Mesenchymal stem cell (in vitro differentiated cells and primary cell): ENCODE data around the gene LCN6.

ENCODE experiments used
- DNase-seq: peaks from one replicate; pipeline ENCODE4 v3.0.0-alpha.2; 2013
- H2AFZ ChIP-seq: one replicate; pipeline ENCODE4 v1.6.1; 2013; ENCODE audit warnings: low read depth, mild to moderate bottlenecking, control low read depth, inconsistent platforms, low read length, moderate library complexity
- H2AK5ac ChIP-seq: 2 replicates; pipeline ENCODE4 v1.6.1; 2013; ENCODE audit warnings: low read length, moderate library complexity, mild to moderate bottlenecking, inconsistent platforms; ENCODE audit not compliant: severe bottlenecking
- H2BK120ac ChIP-seq: one replicate; pipeline ENCODE4 v1.6.1; 2013; ENCODE audit warnings: low read depth, mild to moderate bottlenecking, inconsistent platforms, low read length, moderate library complexity
- H2BK12ac ChIP-seq, 2 experiments: one replicate each; pipeline ENCODE4 v1.6.1; 2013; ENCODE audit warnings: inconsistent platforms in 2 of 2, low read length in 2 of 2, mild to moderate bottlenecking in 2 of 2, moderate library complexity in 2 of 2, control low read depth in 1 of 2
- H2BK15ac ChIP-seq: one replicate; pipeline ENCODE4 v1.6.1; 2013; ENCODE audit warnings: mild to moderate bottlenecking, low read depth, inconsistent platforms; ENCODE audit not compliant: poor library complexity, severe bottlenecking
- H2BK5ac ChIP-seq: 2 replicates; pipeline ENCODE4 v1.6.1; 2013; ENCODE audit warnings: low read depth, mild to moderate bottlenecking, low read length, control low read depth, inconsistent platforms; ENCODE audit not compliant: poor library complexity, severe bottlenecking
- H3K14ac ChIP-seq, 2 experiments: one replicate each; pipeline ENCODE4 v1.6.1; 2013; ENCODE audit warnings: inconsistent platforms in 2 of 2, low read length in 2 of 2, control low read depth in 1 of 2, mild to moderate bottlenecking in 1 of 2, moderate library complexity in 1 of 2
- H3K18ac ChIP-seq, 2 experiments: one replicate each; pipeline ENCODE4 v1.6.1; 2013; ENCODE audit warnings: inconsistent platforms in 2 of 2, low read length in 2 of 2, control low read depth in 1 of 2, low read depth in 1 of 2, mild to moderate bottlenecking in 1 of 2
- H3K23ac ChIP-seq, 2 experiments: one replicate each; pipeline ENCODE4 v1.6.1; 2013; ENCODE audit warnings: inconsistent platforms in 2 of 2, low read length in 2 of 2, mild to moderate bottlenecking in 2 of 2, moderate library complexity in 2 of 2, control low read depth in 1 of 2
- H3K27ac ChIP-seq: 2 replicates; pipeline ENCODE4 v1.5.1; 2013; ENCODE audit warnings: mild to moderate bottlenecking, moderate library complexity, low read length, control low read depth, inconsistent platforms; ENCODE audit not compliant: poor library complexity, severe bottlenecking
- H3K27me3 ChIP-seq, 2 experiments: 2 replicates each; pipeline versions ENCODE4 v1.6.1 to v1.7.0; 2013; ENCODE audit warnings: low read length in 2 of 2, mild to moderate bottlenecking in 2 of 2, moderate library complexity in 2 of 2, control low read depth in 1 of 2, inconsistent platforms in 1 of 2; ENCODE audit not compliant: control insufficient read depth in 1 of 2, insufficient read depth in 1 of 2
- H3K36me3 ChIP-seq, 2 experiments: 2 replicates each; pipeline versions ENCODE4 v1.6.1 to v1.7.0; 2013; ENCODE audit warnings: low read length in 2 of 2, control low read depth in 1 of 2, inconsistent platforms in 1 of 2, low read depth in 1 of 2, mild to moderate bottlenecking in 1 of 2; ENCODE audit not compliant: insufficient read depth in 2 of 2, control insufficient read depth in 1 of 2
- H3K4ac ChIP-seq, 2 experiments: one replicate each; pipeline ENCODE4 v1.6.1; 2013; ENCODE audit warnings: inconsistent platforms in 2 of 2, low read length in 2 of 2, mild to moderate bottlenecking in 2 of 2, moderate library complexity in 2 of 2, control low read depth in 1 of 2, low read depth in 1 of 2
- H3K4me1 ChIP-seq: 2 replicates; pipeline ENCODE4 v1.6.1; 2013; ENCODE audit warnings: low read depth, low read length, control low read depth; ENCODE audit not compliant: control insufficient read depth, insufficient read depth
- H3K4me2 ChIP-seq: 2 replicates; pipeline ENCODE4 v1.6.1; 2013; ENCODE audit warnings: low read length, mild to moderate bottlenecking, inconsistent platforms; ENCODE audit not compliant: poor library complexity, severe bottlenecking
- H3K4me3 ChIP-seq, 2 experiments: 2 replicates each; pipeline versions ENCODE4 v1.5.1 to v1.7.0; 2013; ENCODE audit warnings: low read length in 2 of 2, mild to moderate bottlenecking in 2 of 2, control low read depth in 1 of 2, low read depth in 1 of 2; ENCODE audit not compliant: insufficient read depth in 1 of 2
- H3K79me1 ChIP-seq: replicated peaks from 2 replicates; pipeline ENCODE4 v1.6.1; 2013; ENCODE audit warnings: mild to moderate bottlenecking, control low read depth, low read length, inconsistent platforms; ENCODE audit not compliant: poor library complexity, severe bottlenecking
- H3K9ac ChIP-seq: 2 replicates; pipeline ENCODE4 v1.7.0; 2013; ENCODE audit warnings: mild to moderate bottlenecking, low read length, moderate library complexity
- H3K9me3 ChIP-seq: 2 replicates; pipeline ENCODE4 v1.7.0; 2013; ENCODE audit warnings: mild to moderate bottlenecking, low read length; ENCODE audit not compliant: control insufficient read depth
- H4K8ac ChIP-seq: one replicate; pipeline ENCODE4 v1.6.1; 2013; ENCODE audit warnings: inconsistent platforms, mild to moderate bottlenecking, low read length, moderate library complexity
- H4K91ac ChIP-seq: one replicate; pipeline ENCODE4 v1.6.1; 2013; ENCODE audit warnings: mild to moderate bottlenecking, low read length, inconsistent platforms
- WGBS: methylation state at CpG from one replicate; pipeline ENCODE4 v1.1.7; 2013; ENCODE audit warnings: mixed read lengths; 5-methylcytosine and 5-hydroxymethylcytosine counted together

The LCN6 gene

GRCh38 chr9:136748666-136749611 is 614 bp upstream of the LCN6 start:
- peaks cover 8% of the 10 kb centered on the region for H3K9me3 ChIP-seq
- H3K27me3 ChIP-seq = peaks cover 40 to 51% of the 10 kb centered on the region in 2 experiments
- H3K27ac ChIP-seq = no peak overlapping the region
- H3K23ac ChIP-seq = no peak overlapping the region
- DNase-seq = no peak
- peak overlapping the region in 1 of 2 experiments; percentile 87 for H3K14ac ChIP-seq
- H3K4me1 ChIP-seq = peaks cover 5% of the 10 kb centered on the region
- no peak overlapping the region for H2AK5ac ChIP-seq
- no peak overlapping the region for H4K91ac ChIP-seq
- no peak overlapping the region for H3K4me2 ChIP-seq
- H3K18ac ChIP-seq = no peak overlapping the region
- 85% methylated on average over 21 of the region's 21 CpGs for WGBS
- H2BK12ac ChIP-seq = peak overlapping the region in 1 of 2 experiments; percentile 47
- H3K36me3 ChIP-seq = peaks cover 0 to 4% of the 10 kb centered on the region in 2 experiments
- no peaks in the 10 kb centered on the region for H3K79me1 ChIP-seq
- no peak overlapping the region for H2BK5ac ChIP-seq
- no peak overlapping the region for H3K4me3 ChIP-seq
- no peak overlapping the region for H2AFZ ChIP-seq
- no peak overlapping the region for H3K4ac ChIP-seq
- H2BK15ac ChIP-seq = no peak overlapping the region
- no peak overlapping the region for H3K9ac ChIP-seq
- H2BK120ac ChIP-seq = no peak overlapping the region
- H4K8ac ChIP-seq = no peak overlapping the region

DNA sequence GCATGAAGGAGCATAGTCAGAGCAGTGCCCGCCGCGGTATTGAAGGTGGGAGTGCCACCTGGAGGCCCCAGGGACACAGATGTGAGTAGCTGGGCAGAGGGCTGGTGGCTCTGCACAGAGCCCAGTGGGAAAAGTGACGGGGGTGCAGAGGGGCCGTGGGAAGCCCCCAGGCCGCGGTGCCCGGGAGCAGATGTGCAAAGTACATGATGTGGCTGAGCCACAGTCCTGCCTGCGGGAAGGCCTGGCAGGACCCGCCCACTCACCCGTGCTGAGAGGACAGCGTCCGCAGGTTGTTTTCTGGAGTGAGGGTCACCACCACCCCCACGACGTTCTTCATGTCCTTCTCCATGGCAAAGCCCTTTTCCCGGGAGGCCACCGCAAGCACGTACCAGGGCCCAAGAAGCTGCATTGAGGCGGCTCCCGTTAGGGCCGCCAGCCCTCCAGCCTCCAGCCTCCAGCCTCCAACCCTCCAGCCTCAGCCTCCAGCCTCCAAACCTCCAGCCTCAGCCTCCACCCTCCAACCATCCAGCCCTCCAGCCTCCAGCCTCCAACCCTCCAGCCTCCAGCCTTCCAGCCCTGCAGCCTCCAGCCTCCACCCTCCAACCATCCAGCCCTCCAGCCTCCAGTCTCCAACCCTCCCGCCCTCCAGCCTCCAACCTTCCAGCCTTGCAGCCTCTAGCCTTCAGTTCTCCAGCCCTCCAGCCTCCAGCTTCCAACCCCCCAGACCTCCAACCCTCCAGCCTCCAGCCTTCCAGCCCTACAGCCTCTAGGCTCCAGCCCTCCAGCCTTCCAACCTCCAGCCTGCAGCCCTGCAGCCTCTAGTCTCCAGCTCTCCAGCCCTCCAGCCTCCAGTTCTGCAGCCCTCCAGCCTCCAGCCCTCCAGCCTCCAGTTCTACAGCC is 914 bp downstream of the LCN6 start:
- no peak overlapping the region for H2BK15ac ChIP-seq
- no peak overlapping the region for H4K91ac ChIP-seq
- H3K4me1 ChIP-seq = peaks cover 5% of the 10 kb centered on the region
- peaks cover 49 to 54% of the 10 kb centered on the region in 2 experiments for H3K27me3 ChIP-seq
- no peak overlapping the region for H3K23ac ChIP-seq
- H3K9me3 ChIP-seq = peaks cover 8% of the 10 kb centered on the region
- H3K27ac ChIP-seq = no peak overlapping the region
- H2BK5ac ChIP-seq = no peak overlapping the region
- WGBS = 91% methylated on average over 22 of the region's 22 CpGs
- no peak overlapping the region for H2BK12ac ChIP-seq
- no peak overlapping the region for H3K4me2 ChIP-seq
- H2AFZ ChIP-seq = no peak overlapping the region
- H2AK5ac ChIP-seq = no peak overlapping the region
- H3K9ac ChIP-seq = no peak overlapping the region
- no peak overlapping the region for H2BK120ac ChIP-seq
- H4K8ac ChIP-seq = no peak overlapping the region
- DNase-seq = no peak
- H3K4me3 ChIP-seq = no peak overlapping the region
- H3K14ac ChIP-seq = no peak overlapping the region
- no peaks in the 10 kb centered on the region for H3K79me1 ChIP-seq
- no peak overlapping the region for H3K4ac ChIP-seq
- H3K18ac ChIP-seq = no peak overlapping the region
- peaks cover 0 to 4% of the 10 kb centered on the region in 2 experiments for H3K36me3 ChIP-seq

DNA sequence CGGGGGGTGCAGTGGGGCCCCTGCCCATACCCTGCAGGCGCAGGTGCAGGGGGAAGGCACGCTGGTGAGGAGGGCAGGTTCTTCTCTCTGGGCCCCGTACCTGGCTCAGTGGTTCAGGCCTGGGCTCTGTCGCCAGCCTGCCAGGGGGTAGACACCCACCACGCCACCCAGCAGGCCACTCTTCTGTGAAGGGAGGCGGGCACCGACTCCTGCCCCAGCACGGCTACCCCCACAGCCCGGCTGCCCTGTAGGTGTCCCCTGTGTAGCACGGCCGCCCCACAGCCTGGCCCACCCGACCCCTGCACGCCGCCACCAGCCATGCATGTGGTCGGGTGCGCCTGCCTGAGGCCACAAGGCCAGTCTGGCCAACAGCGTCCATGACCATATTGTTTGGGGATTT is 1.7 kb downstream of the LCN6 start:
- Histone ChIP-seq H3K4me3 (no peak overlapping the region), H3K9ac (no peak overlapping the region), H2AK5ac (no peak overlapping the region), H3K27me3 (peaks cover 50 to 54% of the 10 kb centered on the region in 2 experiments), H3K4me1 (peaks cover 5% of the 10 kb centered on the region), H3K9me3 (peaks cover under 1% of the 10 kb centered on the region), H3K27ac (no peak overlapping the region), H2BK5ac (no peak overlapping the region), H3K23ac (no peak overlapping the region), H3K79me1 (no peaks in the 10 kb centered on the region), H2AFZ (no peak overlapping the region), H2BK12ac (no peak overlapping the region), H3K4me2 (no peak overlapping the region), H2BK120ac (no peak overlapping the region), H3K14ac (no peak overlapping the region), H2BK15ac (no peak overlapping the region), H4K91ac (no peak overlapping the region), H3K18ac (no peak overlapping the region), H4K8ac (no peak overlapping the region), H3K4ac (no peak overlapping the region), H3K36me3 (peaks cover 0 to 4% of the 10 kb centered on the region in 2 experiments)
- no peak for DNase-seq
- 94% methylated on average over 18 of the region's 18 CpGs for WGBS

GRCh38 chr9:136746155-136746490 is 2.2 kb downstream of the LCN6 start:
- no peak for DNase-seq
- Histone ChIP-seq H3K14ac (no peak overlapping the region), H3K4me3 (no peak overlapping the region), H2AK5ac (no peak overlapping the region), H4K91ac (no peak overlapping the region), H2BK12ac (no peak overlapping the region), H3K27me3 (peaks cover 51 to 56% of the 10 kb centered on the region in 2 experiments), H2BK120ac (no peak overlapping the region), H3K36me3 (peaks cover 0 to 4% of the 10 kb centered on the region in 2 experiments), H3K9ac (no peak overlapping the region), H2AFZ (no peak overlapping the region), H3K27ac (no peak overlapping the region), H3K4me2 (no peak overlapping the region), H3K4me1 (peaks cover 7% of the 10 kb centered on the region), H3K9me3 (no peaks in the 10 kb centered on the region), H3K23ac (no peak overlapping the region), H3K4ac (no peak overlapping the region), H3K79me1 (no peaks in the 10 kb centered on the region), H2BK15ac (no peak overlapping the region), H4K8ac (no peak overlapping the region), H2BK5ac (no peak overlapping the region), H3K18ac (no peak overlapping the region)
- WGBS = 81% methylated on average over 22 of the region's 22 CpGs
